GM12878 (cell line): ENCODE measurements around the gene PHLDB1. TPM values are rescaled to one million over a fixed set of nuclear protein-coding genes. Genes with fewer than 3 reads are reported as not detected.

ENCODE experiments used
- ATAC-seq: fragments of 200-7000 bp; cut with Tn5 transposase; 3 replicates; pipeline ENCODE4 v1.9.1; 2020; ENCODE audit warnings: mild to moderate bottlenecking, moderate library complexity
- BruUV-seq: library from RNA; stranded (reverse); fragments of 400-500 nt; replicated peaks from 2 replicates; lab custom pipeline; 2021; lab: Mats Ljungman, UMichigan
- CTCF ChIA-PET: fragments of 300-600 bp; sonication (Branson Sonifier 250); formaldehyde crosslinking; extraction: SDS; loops from one replicate; lab custom pipeline; 2021; ENCODE audit warnings: inconsistent platforms; lab: Yijun Ruan, JAX
- POLR2A ChIA-PET: fragments of 350-600 bp; formaldehyde crosslinking; extraction: SDS; loops from one replicate; lab custom pipeline; 2021; ENCODE audit warnings: inconsistent platforms; lab: Charles Lee
- RAD21 ChIA-PET: fragments of 300-600 bp; sonication (Branson Sonifier 250); formaldehyde crosslinking; loops from one replicate; lab custom pipeline; 2023; ENCODE audit warnings: antibody characterized with exemption; ENCODE audit not compliant: unreplicated experiment; lab: Charles Lee
- SMC1A ChIA-PET: fragments of 300-600 bp; sonication (Branson Sonifier 250); formaldehyde crosslinking; loops from one replicate; lab custom pipeline; 2023; ENCODE audit not compliant: unreplicated experiment, uncharacterized antibody; lab: Charles Lee
- DNase-seq: peaks from one replicate; pipeline ENCODE4 v3.0.0-alpha.2; 2011; ENCODE audit warnings: low read depth, low spot score
- FAIRE-seq: peaks from 3 replicates; lab custom pipeline; 2011; peaks lifted over from hg19 to GRCh38; lab: Jason Lieb, UNC
- H2AFZ ChIP-seq: 2 replicates; pipeline ENCODE4 v1.6.0; 2011; ENCODE audit warnings: low read depth, low read length, control low read depth; ENCODE audit not compliant: control insufficient read depth
- H3K27ac ChIP-seq: 2 replicates; pipeline ENCODE4 v1.5.1; 2011; ENCODE audit warnings: control low read depth; ENCODE audit not compliant: control insufficient read depth, insufficient read depth
- H3K27me3 ChIP-seq, 2 experiments: replicated peaks in 1 of 2; 2 replicates each; pipeline versions ENCODE4 v1.6.0 to v1.6.1; 2011; ENCODE audit warnings: low read length in 1 of 2; ENCODE audit not compliant: control insufficient read depth in 2 of 2, insufficient read depth in 2 of 2
- H3K36me3 ChIP-seq, 2 experiments: 2 replicates each; pipeline ENCODE4 v1.5.1; 2011; ENCODE audit warnings: low read length in 1 of 2; ENCODE audit not compliant: control insufficient read depth in 2 of 2, insufficient read depth in 2 of 2
- H3K4me1 ChIP-seq: 2 replicates; pipeline ENCODE4 v1.6.1; 2011; ENCODE audit warnings: mild to moderate bottlenecking, low read length, moderate library complexity, mixed read lengths; ENCODE audit not compliant: control insufficient read depth, insufficient read depth
- H3K4me2 ChIP-seq: 2 replicates; pipeline ENCODE4 v1.6.0; 2011; ENCODE audit warnings: control low read depth; ENCODE audit not compliant: control insufficient read depth, insufficient read depth
- H3K4me3 ChIP-seq: fragments of 200-600 bp; sonication (generic); 2 replicates; pipeline ENCODE4 v1.5.1; 2016
- H3K79me2 ChIP-seq: 2 replicates; pipeline ENCODE4 v1.6.0; 2011; ENCODE audit warnings: low read length; ENCODE audit not compliant: control insufficient read depth, insufficient read depth
- H3K9ac ChIP-seq: 2 replicates; pipeline ENCODE4 v1.8.0; 2011; ENCODE audit warnings: low read length, control low read depth, mixed read lengths; ENCODE audit not compliant: control insufficient read depth, insufficient read depth
- H3K9me3 ChIP-seq: replicated peaks from 3 replicates; pipeline ENCODE4 v1.5.1; 2011; ENCODE audit warnings: mild to moderate bottlenecking, low read length; ENCODE audit not compliant: control insufficient read depth, insufficient read depth
- H4K20me1 ChIP-seq: 2 replicates; pipeline ENCODE4 v1.6.0; 2011; ENCODE audit not compliant: control insufficient read depth, insufficient read depth
- ATF7 ChIP-seq: fragments of 450-650 bp; IDR thresholded peaks from 2 replicates; pipeline ENCODE4 v1.6.1; 2016; ENCODE audit warnings: low read depth, mild to moderate bottlenecking
- BCL3 ChIP-seq: IDR thresholded peaks from 2 replicates; pipeline ENCODE4 v1.6.1; 2011; ENCODE audit warnings: borderline replicate concordance, low read depth, mild to moderate bottlenecking, moderate library complexity, low read length; ENCODE audit not compliant: insufficient read depth, poor library complexity, severe bottlenecking
- CHD1 ChIP-seq: IDR thresholded peaks from 2 replicates; pipeline ENCODE4 v1.6.1; 2012; ENCODE audit warnings: low read depth, low read length, improper control_type of control experiment
- CREB1 ChIP-seq: IDR thresholded peaks from 2 replicates; pipeline ENCODE4 v1.6.1; 2012; ENCODE audit warnings: low read depth, mild to moderate bottlenecking, inconsistent platforms
- CREM ChIP-seq: IDR thresholded peaks from 2 replicates; pipeline ENCODE4 v1.6.1; 2014; ENCODE audit warnings: antibody characterized with exemption, low read depth
- ESRRA ChIP-seq: IDR thresholded peaks from 2 replicates; pipeline ENCODE4 v1.6.1; 2012; ENCODE audit warnings: mild to moderate bottlenecking, low read length, improper control_type of control experiment
- HDAC6 ChIP-seq: fragments of 200-600 bp; sonication (generic); IDR thresholded peaks from one replicate; pipeline ENCODE4 v1.8.0; 2017; ENCODE audit warnings: antibody characterized with exemption; ENCODE audit not compliant: unreplicated experiment
- MEF2B ChIP-seq: fragments of 450-650 bp; IDR thresholded peaks from 2 replicates; pipeline ENCODE4 v1.6.1; 2018; ENCODE audit warnings: mild to moderate bottlenecking, moderate library complexity; ENCODE audit not compliant: partially characterized antibody, poor library complexity, severe bottlenecking
- NFYB ChIP-seq: IDR thresholded peaks from 2 replicates; pipeline ENCODE4 v1.6.1; 2011; ENCODE audit warnings: low read depth, mild to moderate bottlenecking, low read length, improper control_type of control experiment, moderate library complexity; ENCODE audit not compliant: insufficient read depth
- NR2F1 ChIP-seq: fragments of 450-650 bp; conservative IDR thresholded peaks from 2 replicates; pipeline ENCODE4 v1.6.1; 2017; ENCODE audit warnings: mild to moderate bottlenecking
- PAX8 ChIP-seq: fragments of 450-650 bp; IDR thresholded peaks from 2 replicates; pipeline ENCODE4 v1.6.1; 2017; ENCODE audit warnings: mild to moderate bottlenecking, moderate library complexity
- RCOR1 ChIP-seq: conservative IDR thresholded peaks from 2 replicates; pipeline ENCODE4 v1.6.1; 2012; ENCODE audit warnings: low read depth, low read length, improper control_type of control experiment
- STAT1 ChIP-seq: fragments of 450-650 bp; conservative IDR thresholded peaks from 2 replicates; pipeline ENCODE4 v1.6.1; 2014; ENCODE audit warnings: antibody characterized with exemption, mild to moderate bottlenecking
- ZBTB40 ChIP-seq: fragments of 450-650 bp; IDR thresholded peaks from 2 replicates; pipeline ENCODE4 v1.6.1; 2016; ENCODE audit warnings: mild to moderate bottlenecking, moderate library complexity, borderline replicate concordance
- WGBS: methylation state at CpG from one replicate; pipeline ENCODE4 v1.1.6; 2016; ENCODE audit warnings: low lambda C conversion rate; ENCODE audit not compliant: insufficient replicate concordance, insufficient coverage; ENCODE audit errors: missing lambda C conversion rate; 5-methylcytosine and 5-hydroxymethylcytosine counted together
- in situ Hi-C: fragments of 300-500 bp; cut with MboI; formaldehyde crosslinking; loops from 9 replicates; pipeline ENCODE4 v1.14.3; 2018; ENCODE audit warnings: mixed read lengths
- intact Hi-C: fragments of 100-400 bp; cut with micrococcal nuclease; formaldehyde crosslinking; loops from one replicate; pipeline ENCODE4 v1.14.2; 2022; ENCODE audit not compliant: unreplicated experiment
- polyA plus RNA-seq, 11 experiments: library from polyadenylated mRNA; depleted of rRNA in 4 of 11; unstranded in 6 of 11; stranded (reverse) in 5 of 11; fragments of >200 nt; fragmentation: Nextera tagmentation in 4 of 11; fragmentation: Illumina TruSeq in 1 of 11; extraction: Ambion mirVana in 4 of 11; extraction: Trizol in 1 of 11; gene quantifications; 1 replicate in 1 of 11; 2 replicates in 10 of 11; pipeline versions ENCODE4 v1.2.1 to v1.2.3, GENCODE V29; 2011 to 2016; ENCODE audit warnings: inconsistent platforms in 2 of 11, missing spikeins in 2 of 11, low read depth in 1 of 11
- total RNA-seq, 4 experiments: library from RNA; depleted of rRNA in 3 of 4; stranded (reverse); fragments of >200 nt in 3 of 4; fragmentation: Illumina TruSeq in 1 of 4; extraction: Trizol in 1 of 4; gene quantifications; 2 replicates each; pipeline versions ENCODE4 v1.2.1 to v1.2.3, GENCODE V29; 2013 to 2021
- TF ChIP-seq, protein P1 (sequence below): IDR thresholded peaks from 2 replicates; pipeline ENCODE4 v1.6.1; 2011; ENCODE audit warnings: low read depth, mild to moderate bottlenecking, low read length, moderate library complexity, borderline replicate concordance; ENCODE audit errors: extremely low read depth

PHLDB1 gene
- total and polyA plus RNA-seq, 10 of the 15 experiments (the other 5 are each of a cell fraction or from before 2014, with no cell fraction given): 0.03 to 0.26 (median 0.18) TPM; not detected in 4

DNA sequence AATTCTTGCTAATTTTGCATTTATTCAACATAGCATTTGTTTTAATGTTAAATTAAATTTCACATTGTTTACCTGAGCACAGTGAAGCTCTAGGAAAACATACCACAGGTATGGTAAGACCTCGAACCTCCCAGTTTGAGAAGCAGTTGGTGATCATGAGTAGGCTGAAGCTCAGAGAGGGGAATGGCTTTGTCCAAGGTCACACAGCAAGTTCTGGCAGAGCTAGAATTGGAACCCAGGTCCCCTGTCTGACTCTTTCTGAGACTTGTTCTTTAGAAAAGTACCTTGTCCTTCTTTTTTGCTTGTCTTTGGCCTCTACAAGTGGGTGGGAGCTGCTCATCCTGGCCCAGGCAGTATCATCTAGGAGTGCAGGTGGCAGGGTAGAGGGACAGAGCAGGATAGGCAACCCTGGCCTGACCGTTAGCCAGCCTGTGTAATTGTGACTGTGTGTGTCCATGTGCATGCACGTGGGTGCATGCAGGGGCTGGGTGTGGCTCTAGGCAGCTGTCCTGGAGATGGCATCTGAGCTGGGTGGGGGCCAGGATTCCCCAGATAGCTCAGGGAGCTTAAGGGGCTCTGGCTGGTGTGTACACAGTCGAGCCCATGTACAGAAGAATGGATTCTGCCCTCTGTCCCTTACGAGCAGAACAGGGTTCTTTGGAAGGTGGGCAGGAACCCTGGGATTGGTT lies 21.6 kb downstream of the PHLDB1 start (continued):
- TF ChIP-seq BCL3: peak; percentile 39
- TF ChIP-seq, all 136 proteins: peak for 1

DNA sequence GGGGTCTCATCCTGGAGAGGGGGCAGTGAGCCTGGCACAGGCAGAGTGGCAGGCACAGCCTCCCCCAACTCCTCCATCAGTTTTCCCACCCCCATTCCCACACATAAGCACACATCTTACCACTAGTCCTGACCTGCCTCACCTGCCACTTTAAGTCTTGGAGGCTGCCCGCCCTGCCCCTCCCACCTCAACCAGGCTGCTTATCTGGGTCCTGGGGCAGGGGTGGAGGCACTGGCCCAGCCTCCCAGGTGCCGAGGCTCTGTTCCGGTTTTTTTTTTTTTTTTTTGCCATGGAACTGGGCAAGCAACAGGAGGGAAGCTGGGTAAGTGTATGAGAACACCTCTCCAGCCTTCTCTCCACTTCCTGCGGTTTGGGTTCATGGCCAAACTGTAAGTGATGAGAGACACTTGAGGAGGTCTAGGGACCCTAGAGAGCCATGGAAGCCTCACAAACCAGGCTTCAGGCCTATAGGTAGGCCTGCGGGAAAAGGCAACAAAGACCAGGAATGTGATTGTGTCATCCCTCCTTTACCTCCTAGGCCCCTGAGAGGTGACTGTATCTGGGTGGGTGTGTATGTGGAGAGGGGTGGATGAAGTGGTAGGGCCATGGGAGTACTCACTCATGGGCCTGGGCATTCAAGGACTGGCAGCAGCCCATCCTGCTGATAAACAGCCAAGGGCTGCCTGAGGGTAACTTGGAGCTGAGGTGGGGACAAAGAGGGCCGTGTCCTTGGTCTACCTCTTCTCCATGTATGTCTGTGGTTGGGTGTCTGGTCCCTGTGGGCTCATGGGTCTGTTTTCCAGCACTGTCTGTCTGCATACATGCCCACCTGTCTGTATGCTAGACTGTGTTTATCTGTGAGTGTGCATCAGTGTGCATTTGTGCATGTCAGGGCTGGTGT lies 22.6 kb downstream of the PHLDB1 start:
- H3K4me2 ChIP-seq: no peak overlapping the region
- H3K4me3 ChIP-seq: no peak overlapping the region
- ChIA-PET CTCF (interaction anchor here (0.6 to 1.3 kb wide), 2 partner anchors 21 to 652 kb away, joined by 3 to 4 read pairs; no protein-coding TSS in a partner anchor), SMC1A (no interaction called here), POLR2A (no interaction called here), RAD21 (no interaction called here)
- no peaks in the 10 kb centered on the region for H4K20me1 ChIP-seq
- 32% methylated on average over 6 of the region's 6 CpGs for WGBS
- in situ Hi-C loops: no loop called here
- H3K27me3 ChIP-seq: peaks cover 0 to 8% of the 10 kb centered on the region in 2 experiments; a peak in 2 of 4 replicates
- no peak overlapping the region for H2AFZ ChIP-seq
- H3K9me3 ChIP-seq: no peaks in the 10 kb centered on the region
- no TSS peak for BruUV-seq
- H3K9ac ChIP-seq: no peak overlapping the region
- H3K36me3 ChIP-seq: no peaks in the 10 kb centered on the region
- intact Hi-C loops: no loop called here
- FAIRE-seq (no peak), ATAC-seq (no peak), DNase-seq (no peak)
- H3K4me1 ChIP-seq: no peaks in the 10 kb centered on the region
- no peak overlapping the region for H3K27ac ChIP-seq
- H3K79me2 ChIP-seq: no peaks in the 10 kb centered on the region
- TF ChIP-seq CREB1: no peak
- TF ChIP-seq NFYB: no peak
- no peak for TF ChIP-seq CREM
- TF ChIP-seq NR2F1: no peak
- no peak for TF ChIP-seq ZBTB40
- TF ChIP-seq, protein P1, sequence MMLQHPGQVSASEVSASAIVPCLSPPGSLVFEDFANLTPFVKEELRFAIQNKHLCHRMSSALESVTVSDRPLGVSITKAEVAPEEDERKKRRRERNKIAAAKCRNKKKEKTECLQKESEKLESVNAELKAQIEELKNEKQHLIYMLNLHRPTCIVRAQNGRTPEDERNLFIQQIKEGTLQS: no peak
- TF ChIP-seq STAT1: no peak
- no peak for TF ChIP-seq PAX8
- TF ChIP-seq HDAC6: no peak
- TF ChIP-seq MEF2B: no peak
- TF ChIP-seq CHD1: no peak
- no peak for TF ChIP-seq ESRRA
- no peak for TF ChIP-seq RCOR1
- no peak for TF ChIP-seq ATF7
